ENCODE results near the gene PPP1R9B.

The PPP1R9B gene

DNA sequence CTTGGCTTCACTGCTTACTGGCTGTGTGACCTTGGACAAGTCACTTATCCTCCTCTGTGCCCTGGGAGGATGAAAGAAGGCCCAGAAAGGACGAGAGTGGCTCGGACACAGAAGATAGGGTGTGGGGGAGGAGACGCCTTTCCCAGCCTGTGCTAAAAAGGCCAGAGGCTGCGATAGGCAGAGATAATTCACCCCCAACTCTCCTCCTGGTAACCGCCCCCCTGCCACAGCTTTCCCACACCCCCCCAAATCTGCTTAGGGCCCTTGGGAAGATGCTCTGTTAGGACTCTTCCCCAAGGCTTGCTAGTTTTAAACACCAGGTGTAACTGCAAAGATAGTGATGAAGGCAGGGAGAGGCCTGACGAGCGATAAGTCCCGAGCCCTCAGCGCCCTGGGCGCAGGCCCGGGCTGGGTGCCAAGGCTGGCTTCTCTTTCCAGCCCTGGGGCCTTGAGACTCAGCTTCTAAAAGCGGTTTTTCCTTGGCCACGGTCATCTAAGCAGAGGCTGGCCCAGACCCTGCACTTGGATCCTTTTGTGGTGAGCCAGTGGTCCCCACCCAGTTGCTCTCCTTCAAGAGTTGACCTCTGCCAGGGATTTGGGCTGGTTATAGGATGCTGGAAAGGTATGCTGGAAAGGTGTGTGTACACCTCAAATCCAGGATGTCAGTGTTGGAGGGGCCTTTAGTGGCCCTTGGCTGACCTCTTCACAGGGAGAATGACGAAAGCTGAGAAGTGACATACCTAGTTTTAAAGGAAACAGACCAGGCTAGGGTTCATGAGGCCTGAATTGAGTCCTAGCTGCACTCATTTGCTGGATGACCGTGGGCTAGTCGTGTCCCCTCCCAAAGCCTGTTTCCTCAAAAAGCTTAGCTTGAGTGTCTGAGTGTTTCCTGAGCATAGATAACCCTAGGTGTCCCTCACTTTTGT lies 3.4 kb upstream of the PPP1R9B start:
- no peak for DNase-seq

DNA sequence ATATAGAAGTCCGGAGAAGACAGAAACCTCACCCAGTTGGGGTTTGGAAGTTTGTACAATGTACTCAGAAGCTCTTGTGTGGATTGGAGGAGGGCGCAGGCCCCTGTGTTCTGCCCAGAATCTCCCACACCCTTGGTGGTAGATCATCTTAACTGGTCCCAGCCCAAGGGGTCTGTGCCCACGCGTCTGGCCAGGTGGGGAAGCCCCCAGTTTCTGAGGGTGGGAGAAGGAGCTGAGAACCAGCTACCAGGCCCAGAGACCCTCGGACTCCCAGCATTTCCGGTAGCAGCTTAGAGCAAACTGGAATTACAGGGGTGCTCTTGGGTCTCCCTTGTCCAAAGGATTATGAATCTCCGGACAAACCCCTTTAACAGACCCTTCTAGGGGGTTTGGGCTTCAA lies 2.3 kb upstream of the PPP1R9B start:
- no peak for DNase-seq

DNA sequence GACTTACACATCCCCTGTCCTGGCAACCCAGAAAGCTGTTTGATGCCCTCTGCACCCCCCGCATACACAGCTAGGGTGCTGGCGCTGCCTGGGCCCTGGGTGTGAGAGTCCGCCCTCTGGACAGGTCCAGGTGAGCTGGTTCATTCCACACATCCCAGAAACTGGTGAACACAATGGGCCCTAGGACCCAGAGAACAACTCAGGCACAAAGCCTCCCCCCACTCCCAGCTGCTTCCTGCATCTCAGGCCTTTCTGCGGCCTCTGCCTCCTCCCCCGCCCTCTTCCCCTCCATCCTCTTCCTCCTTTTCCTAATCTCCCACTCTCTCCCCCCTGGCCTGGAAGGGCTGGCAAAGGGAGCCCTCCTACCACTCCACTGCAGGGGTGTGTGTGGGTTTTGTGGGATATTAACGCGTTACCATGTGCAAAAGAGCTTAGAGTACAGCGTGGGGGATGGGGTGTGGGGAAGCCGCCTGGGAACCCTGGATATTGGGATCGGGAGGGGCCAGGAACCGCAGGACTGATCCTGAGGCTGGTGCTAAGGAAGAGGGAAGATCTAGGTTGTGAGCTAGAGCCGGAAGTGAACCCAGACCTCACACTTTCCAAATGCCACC lies 1.6 kb upstream of the PPP1R9B start:
- DNase-seq: peak; percentile 95

DNA sequence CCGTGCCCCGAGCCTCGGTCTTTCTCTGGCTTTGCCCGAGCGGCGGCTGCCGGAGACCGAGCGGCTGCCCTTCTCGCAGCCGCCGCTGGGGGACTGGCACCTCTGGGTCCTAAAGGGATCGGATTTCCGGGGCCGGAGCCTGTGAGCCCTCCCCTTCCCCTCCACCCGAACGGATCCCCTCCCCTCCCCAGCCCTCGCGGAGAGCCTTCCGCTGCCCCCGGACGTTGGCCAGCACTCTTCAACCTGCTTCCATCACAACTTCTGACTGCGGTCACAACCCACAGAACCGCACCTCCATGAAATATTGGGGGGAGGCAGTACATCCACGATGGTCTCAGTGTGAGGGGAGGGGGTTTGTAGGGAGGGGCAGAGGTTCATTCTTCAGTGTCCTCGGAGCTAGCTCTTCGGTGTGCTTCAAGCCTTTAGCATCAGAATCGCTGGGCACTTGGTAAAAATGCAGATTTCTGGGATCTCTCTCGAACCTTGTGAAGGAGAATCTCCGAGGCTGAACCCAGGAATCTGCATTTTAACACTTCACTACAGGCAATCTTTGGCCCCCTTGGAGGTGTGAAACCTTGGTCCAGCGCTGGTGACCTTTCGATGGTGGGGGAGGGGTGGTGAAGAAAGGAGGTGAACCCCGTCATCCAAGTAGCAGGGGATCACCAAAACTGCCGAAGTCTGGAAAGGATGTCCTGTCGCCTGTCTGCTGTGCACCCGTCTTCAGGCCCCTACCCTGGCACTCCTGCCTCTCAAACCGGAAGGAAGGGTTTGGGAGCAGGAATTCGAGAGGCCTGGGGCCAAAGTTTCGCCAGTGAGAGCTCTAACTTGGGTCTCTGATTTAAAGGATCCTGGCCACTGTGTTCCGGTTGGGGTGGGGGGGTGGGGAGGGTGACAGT lies 812 bp upstream of the PPP1R9B start:
- DNase-seq: peak; percentile 96

DNA sequence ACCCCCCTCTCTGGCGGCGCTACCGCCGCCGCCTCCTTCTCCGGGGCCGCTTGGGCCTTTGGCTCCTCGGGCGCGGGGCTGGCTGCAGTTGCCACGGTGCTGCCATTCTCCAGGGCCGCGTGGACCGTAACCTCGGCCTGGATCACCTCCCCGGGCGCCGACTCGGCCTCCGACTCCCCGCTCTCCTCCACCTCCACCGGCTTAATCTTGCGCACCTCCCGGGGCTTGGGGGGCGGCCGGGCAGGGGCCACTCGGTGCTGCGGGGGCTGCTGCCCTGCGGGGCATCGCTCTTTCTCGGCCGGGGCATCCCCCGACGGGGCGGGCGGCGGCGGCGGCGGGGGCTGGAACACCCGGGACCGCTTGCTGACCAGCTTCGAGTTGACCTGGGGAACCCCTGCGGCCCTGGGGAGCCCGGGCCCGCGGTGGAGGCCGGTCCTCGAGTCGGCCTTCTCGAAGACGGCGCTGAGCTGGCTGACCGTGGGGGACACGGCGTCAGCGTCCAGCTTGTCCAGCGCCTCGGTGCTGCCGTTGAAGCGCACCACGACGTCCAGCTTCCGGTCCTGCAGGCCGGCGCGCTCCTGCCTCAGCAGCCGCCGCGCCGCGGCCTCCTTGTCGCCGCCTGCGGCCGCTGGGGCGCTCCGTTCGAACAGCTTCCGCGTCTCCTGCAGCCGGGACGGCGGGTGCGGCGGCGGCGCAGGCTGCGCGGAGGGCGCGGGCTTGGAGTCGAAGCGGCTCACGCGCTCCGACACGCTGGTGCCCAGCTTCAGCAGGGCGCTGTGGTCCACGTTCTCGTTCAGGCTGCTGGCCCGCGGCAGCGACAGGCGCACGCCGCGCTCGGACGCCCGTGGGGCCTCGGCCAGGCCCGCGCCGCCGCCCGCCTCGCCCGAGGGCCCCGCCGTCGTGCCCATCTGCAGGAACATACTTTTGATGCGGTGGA lies 792 bp downstream of the PPP1R9B start:
- DNase-seq: peak; percentile 82

DNA sequence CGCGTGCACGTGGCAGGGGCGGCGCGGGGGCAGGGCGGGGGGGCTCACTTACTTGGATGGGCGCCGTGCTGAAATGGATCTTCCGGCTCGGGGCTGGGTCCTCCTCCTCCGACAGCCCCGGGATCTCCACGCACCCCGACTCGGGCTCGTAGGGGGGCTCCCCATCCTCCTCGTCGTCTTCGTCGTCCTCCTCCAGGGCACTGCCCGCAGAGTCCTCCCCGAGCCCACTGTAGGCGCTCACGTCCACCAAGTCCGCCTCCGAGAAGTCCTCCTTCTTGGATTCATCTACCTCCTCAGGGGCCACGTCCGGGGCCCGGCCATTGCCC lies 1.4 kb downstream of the PPP1R9B start:
- no peak for DNase-seq

DNA sequence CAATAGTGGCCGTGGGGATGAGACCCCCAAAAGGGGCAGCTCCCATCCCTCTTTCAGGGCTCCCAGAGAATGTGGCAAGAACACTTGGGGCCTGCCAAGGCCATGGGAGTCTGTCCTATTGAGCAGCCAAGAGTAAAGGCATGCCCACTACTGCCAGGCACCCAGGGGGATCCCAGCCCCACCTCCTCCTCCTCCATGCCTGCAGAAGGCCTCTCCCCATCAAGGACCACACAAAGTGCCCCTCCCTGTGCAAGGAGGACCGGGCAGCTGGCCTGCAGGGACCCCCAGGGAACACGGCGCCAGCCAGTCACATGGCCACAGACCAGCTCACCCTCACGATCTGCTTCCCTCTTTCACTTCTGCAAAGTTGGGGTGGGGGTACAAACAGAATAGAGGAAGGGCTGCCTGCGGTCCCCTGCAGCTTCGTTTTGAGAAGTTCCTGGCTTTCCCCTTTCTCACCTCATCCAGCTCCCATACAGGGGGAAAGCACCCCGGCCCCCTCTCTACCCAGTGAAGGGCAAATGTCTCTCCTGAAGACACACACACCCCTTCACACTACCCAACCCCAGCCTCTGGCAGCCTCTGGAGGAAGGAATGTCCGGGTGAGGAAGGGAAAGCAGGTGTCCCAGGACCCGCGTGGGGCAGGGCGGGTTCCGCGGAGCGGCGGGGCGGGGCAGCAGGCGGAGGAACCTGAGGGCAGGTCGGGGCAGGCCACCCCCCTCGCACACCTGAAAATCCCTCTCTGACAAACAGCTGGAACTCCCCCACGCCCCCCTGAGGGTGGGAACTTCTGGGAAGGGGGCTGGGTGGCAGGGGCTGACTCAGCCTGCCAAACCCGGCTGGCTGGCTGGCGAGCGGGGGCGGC lies 2.0 kb downstream of the PPP1R9B start:
- peak; percentile 60 for DNase-seq

DNA sequence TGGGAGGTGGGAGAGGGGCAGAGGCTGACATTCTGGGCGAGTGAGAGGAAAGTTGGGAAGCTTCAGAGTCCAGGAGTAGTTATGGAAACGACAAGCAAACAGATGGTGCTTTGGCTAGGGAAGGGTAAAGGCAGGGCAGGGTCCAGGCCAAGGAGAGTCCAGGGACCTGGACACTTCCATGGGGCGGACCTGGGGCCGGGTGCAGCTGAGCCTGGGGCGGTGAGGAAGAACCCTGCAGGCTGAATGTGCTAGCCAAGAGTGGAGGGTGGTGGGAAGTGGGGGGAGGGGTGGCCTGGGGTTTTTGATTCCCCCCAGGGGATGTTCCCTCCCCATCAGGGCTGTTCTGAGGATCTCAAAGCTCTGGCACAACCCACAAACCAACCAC lies 2.6 kb downstream of the PPP1R9B start:
- DNase-seq: no peak

DNA sequence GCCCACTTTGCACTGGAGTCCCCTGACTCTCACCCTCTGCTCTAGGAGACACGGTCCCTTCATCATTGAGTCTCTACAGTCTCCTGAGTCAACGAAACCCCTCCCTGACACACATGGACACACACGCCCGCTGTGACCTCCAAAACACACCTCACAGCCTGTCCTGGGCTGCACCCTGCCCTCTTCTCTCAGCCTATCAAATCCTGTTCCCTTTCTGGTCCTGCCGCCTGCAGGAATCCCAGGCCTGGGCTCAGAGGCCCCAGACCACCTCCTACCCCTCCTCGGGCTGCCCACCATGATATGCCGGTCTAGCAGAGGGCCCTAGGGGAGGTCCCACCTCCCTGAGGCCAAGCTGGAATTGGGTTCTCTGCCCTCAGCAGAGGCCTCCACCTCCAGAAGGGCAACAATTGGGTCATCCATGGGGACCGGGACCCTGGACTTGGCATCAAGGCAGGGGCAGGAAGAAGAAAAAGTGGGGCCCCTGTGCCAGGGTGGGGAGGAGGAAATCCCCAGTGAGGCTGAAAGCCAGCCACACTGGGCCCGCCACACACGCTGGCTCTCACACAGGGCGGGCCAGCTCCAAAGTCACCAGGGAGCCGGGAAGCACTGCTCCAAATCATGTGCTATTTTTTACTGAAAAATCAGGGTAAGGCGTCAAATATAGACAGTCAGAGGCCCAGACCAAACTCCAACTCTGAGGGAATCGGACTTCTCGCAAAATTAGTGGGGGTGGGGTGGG lies 3.4 kb downstream of the PPP1R9B start:
- no peak for DNase-seq

DNA sequence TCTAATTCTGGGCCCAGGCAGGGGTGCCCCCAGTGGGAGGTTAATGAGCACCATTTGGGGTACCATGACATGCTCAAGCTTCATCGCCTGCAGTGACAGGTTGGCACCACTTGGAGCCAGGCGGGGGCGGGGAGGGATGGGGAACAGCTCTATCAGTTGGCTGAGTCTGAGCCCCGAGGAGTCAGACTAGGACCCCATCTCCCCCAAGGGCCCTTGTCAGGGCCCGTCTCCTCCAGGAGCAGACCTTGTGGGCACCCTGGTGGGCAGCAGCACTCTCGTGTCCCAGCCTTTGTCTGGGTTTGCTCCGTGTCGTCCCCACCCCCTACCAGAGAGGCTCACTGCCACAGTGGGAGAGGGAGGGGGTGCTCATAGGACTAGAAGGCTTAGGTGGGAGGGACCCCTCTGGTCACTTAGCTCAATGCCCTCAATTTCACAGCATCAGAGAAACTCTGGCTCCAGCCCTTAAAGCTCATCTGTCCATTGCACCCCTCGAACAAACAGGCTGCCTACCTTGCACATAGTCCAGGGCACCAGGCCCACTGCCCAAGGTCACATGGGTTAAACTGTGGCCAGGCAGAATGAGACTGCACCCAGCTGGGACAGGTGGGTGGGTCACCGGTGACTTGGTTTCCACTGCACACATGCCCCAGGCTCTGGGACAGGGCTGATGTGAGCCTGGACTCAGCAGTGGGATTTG lies 4.1 kb downstream of the PPP1R9B start:
- no peak for DNase-seq

DNA sequence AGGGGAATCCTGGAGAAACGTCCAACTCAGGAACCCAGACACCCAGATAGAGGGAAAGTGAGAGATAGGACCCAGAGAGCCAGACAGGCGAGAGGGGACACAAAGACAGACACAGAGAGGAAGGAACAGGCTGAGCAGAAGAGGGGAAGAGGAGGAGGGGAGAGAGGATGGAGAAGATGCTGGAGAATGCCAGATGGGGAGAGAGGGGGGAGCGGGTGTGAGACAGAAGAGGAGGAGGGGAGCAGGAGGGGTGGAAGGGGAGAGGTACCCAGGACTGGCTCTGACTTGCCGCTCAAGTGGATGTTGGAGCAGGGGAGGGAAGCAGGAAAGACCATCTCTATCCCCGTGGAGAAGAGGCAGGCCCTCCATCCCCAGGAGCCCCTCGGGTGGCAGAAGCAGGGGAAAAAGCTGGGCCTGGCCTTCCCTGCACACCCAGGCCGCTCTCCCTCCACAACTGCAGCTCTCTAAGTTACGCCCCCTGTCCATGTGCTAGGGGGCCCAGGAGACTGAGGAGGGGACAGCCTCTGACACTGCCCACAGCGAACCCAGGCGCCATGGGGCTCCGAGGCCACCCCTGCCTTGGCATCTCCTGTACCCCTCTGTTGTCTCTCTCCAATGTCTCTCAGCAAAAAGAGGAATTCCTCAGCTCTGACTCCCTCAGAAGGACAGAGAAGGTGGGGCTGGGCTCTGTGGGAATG lies 4.8 kb downstream of the PPP1R9B start:
- DNase-seq: no peak

DNA sequence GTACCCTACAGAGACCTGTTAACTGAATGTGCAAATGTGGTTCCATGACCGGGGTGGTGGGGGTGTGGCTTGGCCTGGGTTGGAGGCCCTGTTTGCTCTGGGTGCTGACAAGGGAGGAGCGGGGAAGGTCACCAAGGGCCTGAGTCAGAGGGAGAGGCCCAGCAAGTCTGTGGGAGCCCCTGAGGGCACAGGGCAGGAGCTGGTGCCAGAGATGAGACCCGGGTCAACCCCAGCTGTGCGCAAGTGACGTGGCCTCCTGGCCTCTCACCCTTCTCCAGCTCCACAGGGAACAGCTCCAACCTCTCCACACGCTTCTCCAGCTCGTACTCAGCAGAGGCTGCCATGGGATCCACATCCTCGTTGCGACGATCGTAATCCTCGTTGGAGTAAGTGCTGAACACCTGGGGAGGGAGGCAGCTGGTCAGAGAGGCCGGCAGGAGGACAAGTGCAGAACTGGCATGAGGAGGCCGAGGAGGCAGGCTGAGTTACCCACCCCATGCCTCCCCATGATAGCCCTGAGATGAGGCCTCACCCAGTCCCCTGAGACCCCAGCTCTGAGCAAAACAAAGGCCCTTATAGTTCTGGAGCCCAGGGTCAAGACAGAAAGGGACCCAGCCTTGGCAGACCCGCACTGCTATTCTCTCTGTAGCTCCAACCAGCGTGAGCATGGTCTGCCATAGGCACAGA lies 5.5 kb downstream of the PPP1R9B start:
- no peak for DNase-seq

DNA sequence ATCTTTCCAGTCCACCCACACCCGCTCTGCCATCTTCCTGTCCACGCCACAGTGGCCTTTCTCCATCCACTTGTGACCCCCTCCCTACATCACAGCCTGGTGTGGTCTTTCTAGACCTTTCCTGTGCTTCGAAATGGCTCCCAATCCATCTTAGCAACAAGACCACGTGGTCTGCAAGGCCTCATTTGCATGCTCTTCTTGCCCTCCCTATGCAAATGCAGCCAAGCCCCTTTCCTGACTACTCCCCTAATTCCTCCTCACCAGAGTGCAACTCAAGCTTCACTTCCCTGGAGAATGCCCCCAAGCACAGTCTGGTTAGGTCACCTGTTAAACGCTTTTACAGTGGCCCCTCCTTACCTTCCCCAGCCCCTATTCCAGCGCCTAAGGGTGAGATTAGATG lies 6.1 kb downstream of the PPP1R9B start:
- DNase-seq: no peak

DNA sequence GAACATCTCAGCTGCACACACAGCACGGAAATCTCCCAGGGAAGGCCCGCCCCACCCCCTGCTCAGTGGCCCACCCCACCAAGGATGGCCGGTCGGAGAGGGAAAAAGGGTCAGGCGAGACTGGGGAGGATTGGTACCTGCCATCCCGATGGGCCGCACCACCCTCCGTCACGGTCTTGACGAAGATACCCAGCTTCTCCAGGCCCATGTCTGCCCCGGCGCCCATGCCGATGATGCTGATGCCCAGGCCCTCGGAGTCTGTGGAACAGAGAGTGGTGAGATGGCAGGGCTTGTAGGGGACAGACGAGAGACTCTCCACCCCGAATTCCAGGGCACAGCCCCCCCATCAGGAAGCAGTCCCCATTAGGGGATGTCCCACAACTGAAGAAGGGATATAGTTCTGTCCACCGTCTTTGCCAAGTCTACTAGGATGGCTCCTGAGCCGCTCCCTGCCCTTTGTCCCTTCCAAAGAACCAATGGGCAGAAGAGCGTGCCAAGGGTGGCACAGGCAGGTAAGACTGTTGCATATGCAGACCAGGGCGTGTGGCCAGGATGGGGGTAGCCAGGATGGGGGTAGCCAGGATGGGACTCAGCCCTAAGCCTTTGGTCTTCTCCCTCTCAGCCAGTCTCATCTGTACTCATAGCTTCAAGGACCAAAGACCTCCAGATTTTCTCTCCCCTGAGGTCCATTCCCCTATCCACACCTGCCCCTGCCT lies 6.9 kb downstream of the PPP1R9B start:
- DNase-seq: no peak

DNA sequence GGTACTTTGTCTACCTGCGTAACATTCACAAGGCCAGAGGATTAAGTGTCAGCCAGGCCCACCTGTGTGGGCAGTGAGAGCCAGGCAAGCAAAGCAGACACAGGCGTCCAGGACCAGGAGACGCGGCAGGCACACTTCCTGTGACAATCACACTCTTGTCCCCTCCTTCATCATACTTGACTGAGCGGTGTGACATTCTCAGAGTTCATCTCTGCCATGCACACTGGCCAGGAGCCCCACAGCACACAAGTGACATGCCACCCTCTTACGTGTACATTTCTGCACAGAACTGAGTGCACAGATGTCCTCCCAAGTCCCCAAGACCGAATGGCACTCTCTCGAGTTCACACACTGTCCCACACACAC lies 8.7 kb downstream of the PPP1R9B start:
- DNase-seq: no peak

DNA sequence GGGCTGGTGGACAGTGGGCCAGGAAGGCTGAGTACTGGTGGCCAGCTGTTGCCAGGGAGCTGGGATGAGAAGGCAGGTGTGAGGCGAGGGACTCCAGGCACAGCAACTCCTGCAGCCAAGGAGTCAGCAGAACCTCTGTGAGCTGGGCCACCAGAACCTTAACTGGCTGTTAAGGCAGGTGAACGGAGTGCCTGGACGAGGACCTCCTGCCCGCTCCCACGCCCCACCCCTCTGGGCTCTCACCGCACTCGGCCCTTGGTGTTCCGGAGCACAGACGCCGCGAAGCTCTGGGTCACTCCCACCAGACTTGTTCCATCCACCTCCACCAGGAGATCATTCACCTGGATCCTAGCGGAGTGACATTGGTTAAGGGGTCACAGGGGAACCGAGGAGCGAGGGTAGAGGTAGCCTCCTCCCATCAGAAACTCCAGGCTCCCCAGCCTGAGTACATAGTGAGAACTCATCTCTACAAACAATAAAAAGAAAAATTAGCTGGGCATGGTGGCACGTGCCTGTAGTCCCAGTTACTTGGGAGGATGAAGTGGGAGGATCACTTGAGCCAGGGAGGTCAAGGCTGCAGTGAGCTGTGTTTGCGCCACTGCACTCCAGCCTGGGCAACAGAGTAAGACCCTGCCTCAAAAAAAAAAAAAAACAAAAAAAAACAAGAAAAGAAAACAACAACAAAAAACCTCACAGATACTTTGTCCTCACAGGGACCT lies 9.3 kb downstream of the PPP1R9B start:
- no peak for DNase-seq
